SK-N-SH (cell line): ENCODE measurements around the gene DOCK8.

Experiments
- CTCF ChIP-seq: fragments of 200-600 bp; sonication (generic); IDR thresholded peaks from 2 replicates; pipeline ENCODE4 v1.6.1; 2017; ENCODE audit warnings: antibody characterized with exemption, mild to moderate bottlenecking, moderate library complexity
- EZH2phosphoT487 ChIP-seq: fragments of 200-600 bp; sonication (generic); IDR thresholded peaks from 2 replicates; pipeline ENCODE4 v1.6.1; 2017; ENCODE audit warnings: low read depth, mixed run types, mild to moderate bottlenecking, antibody characterized with exemption, moderate library complexity, borderline replicate concordance
- MEF2A ChIP-seq: IDR thresholded peaks from 2 replicates; pipeline ENCODE4 v1.4.0; 2012; ENCODE audit warnings: low read depth, borderline replicate concordance
- MXI1 ChIP-seq: IDR thresholded peaks from 2 replicates; pipeline ENCODE4 v1.6.1; 2012; ENCODE audit warnings: mild to moderate bottlenecking, low read depth, low read length, improper control_type of control experiment
- NRF1 ChIP-seq: IDR thresholded peaks from 2 replicates; pipeline ENCODE4 v1.6.1; 2012; ENCODE audit warnings: low read depth, mild to moderate bottlenecking, low read length
- POLR2AphosphoS5 ChIP-seq: IDR thresholded peaks from 2 replicates; pipeline ENCODE4 v1.6.1; 2012; ENCODE audit warnings: low read depth, low read length
- TAF1 ChIP-seq: IDR thresholded peaks from 2 replicates; pipeline ENCODE4 v1.6.1; 2012; ENCODE audit warnings: low read depth, mild to moderate bottlenecking, low read length, moderate library complexity, borderline replicate concordance
- TCF12 ChIP-seq: IDR thresholded peaks from 2 replicates; pipeline ENCODE4 v1.4.0; 2012
- TEAD4 ChIP-seq: IDR thresholded peaks from 2 replicates; pipeline ENCODE4 v1.4.0; 2012; ENCODE audit warnings: mild to moderate bottlenecking, borderline replicate concordance; ENCODE audit not compliant: insufficient read depth
- YY1 ChIP-seq: IDR thresholded peaks from 2 replicates; pipeline ENCODE4 v1.4.0; 2012; ENCODE audit warnings: low read depth, mild to moderate bottlenecking
- TF ChIP-seq, protein P1 (sequence below): fragments of 150-350 bp; IDR thresholded peaks from 2 replicates; pipeline ENCODE4 v1.6.1; 2017; ENCODE audit warnings: antibody characterized with exemption, low read length, low read depth, borderline replicate concordance

DNA sequence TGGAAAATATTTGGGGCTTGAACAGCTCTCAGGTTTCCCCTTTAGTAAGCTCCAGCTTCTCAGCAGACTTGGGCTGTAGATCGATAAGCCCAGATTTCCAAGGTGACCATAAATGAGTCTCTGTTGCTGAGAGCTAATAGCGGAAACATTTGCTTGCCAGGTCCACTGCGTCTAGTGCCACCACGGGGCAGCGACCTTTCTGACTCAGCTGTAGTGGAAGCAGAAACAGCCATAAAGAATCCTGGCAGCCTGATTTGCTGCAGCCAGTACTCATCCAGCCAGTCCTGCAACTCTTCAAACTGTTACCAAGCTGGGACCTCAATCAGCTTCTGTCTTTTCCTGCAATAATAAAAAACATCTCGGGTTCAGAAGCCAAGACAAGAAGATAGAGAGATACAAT lies 241.7 kb downstream of the DOCK8 start:
- no peak for TF ChIP-seq CTCF
- no peak for TF ChIP-seq TAF1
- TF ChIP-seq POLR2AphosphoS5: no peak
- TF ChIP-seq EZH2phosphoT487: no peak
- TF ChIP-seq MXI1: no peak
- TF ChIP-seq TCF12: no peak
- no peak for TF ChIP-seq YY1
- TF ChIP-seq MEF2A: no peak
- no peak for TF ChIP-seq TEAD4
- TF ChIP-seq, protein P1, sequence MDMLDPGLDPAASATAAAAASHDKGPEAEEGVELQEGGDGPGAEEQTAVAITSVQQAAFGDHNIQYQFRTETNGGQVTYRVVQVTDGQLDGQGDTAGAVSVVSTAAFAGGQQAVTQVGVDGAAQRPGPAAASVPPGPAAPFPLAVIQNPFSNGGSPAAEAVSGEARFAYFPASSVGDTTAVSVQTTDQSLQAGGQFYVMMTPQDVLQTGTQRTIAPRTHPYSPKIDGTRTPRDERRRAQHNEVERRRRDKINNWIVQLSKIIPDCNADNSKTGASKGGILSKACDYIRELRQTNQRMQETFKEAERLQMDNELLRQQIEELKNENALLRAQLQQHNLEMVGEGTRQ: no peak
- TF ChIP-seq NRF1: no peak
